Activated naive CD4-positive, alpha-beta T cell treated with anti-CD3 and anti-CD28 coated beads, Interleukin-2, amount 10 ng/mL, durations not matched to agents 7 days and 5 days (primary cell): ENCODE measurements around the gene ANO1.

Source experiments
- CTCF ChIA-PET: fragments of 350-600 bp; sonication (Branson Sonifier 250); formaldehyde crosslinking; loops from one replicate; lab custom pipeline; 2021; ENCODE audit warnings: antibody characterized with exemption; lab: Charles Lee
- DNase-seq: peaks from one replicate; pipeline ENCODE4 v3.0.0-alpha.2; 2020
- H3K27ac Mint-ChIP-seq: one replicate; pipeline ENCODE4 v1.8.0; 2021; ENCODE audit warnings: mild to moderate bottlenecking, moderate library complexity, mixed read lengths
- H3K27me3 Mint-ChIP-seq: one replicate; pipeline ENCODE4 v1.8.0; 2021; ENCODE audit warnings: mild to moderate bottlenecking, mixed read lengths
- H3K36me3 Mint-ChIP-seq: one replicate; pipeline ENCODE4 v1.8.0; 2021; ENCODE audit warnings: mixed read lengths
- H3K4me1 Mint-ChIP-seq: one replicate; pipeline ENCODE4 v1.8.0; 2021; ENCODE audit warnings: mixed read lengths
- H3K4me3 Mint-ChIP-seq: one replicate; pipeline ENCODE4 v1.8.0; 2021; ENCODE audit warnings: mild to moderate bottlenecking, moderate library complexity, mixed read lengths
- H3K9me3 Mint-ChIP-seq: one replicate; pipeline ENCODE4 v1.8.0; 2021; ENCODE audit warnings: mixed read lengths

Gene ANO1

GRCh38 chr11:70073871-70074371 is 4.2 kb upstream of the ANO1 start:
- Mint-ChIP-seq H3K27me3 (peaks cover 78% of the 10 kb centered on the region), H3K27ac (no peak overlapping the region), H3K36me3 (no peaks in the 10 kb centered on the region), H3K4me1 (no peaks in the 10 kb centered on the region), H3K4me3 (no peak overlapping the region), H3K9me3 (no peaks in the 10 kb centered on the region)
- CTCF ChIA-PET = interaction anchor here (1.5 kb wide), 1 partner anchor 164 kb away, joined by 5 read pairs; no protein-coding TSS in a partner anchor
- no peak for DNase-seq

GRCh38 chr11:70074746-70075145 is 3.4 kb upstream of the ANO1 start:
- peaks cover 83% of the 10 kb centered on the region for H3K27me3 Mint-ChIP-seq
- no peak overlapping the region for H3K4me3 Mint-ChIP-seq
- CTCF ChIA-PET = interaction anchor here (1.5 kb wide), 1 partner anchor 165 kb away, joined by 5 read pairs; no protein-coding TSS in a partner anchor
- no peaks in the 10 kb centered on the region for H3K4me1 Mint-ChIP-seq
- no peak overlapping the region for H3K27ac Mint-ChIP-seq
- H3K9me3 Mint-ChIP-seq = no peaks in the 10 kb centered on the region
- DNase-seq = no peak
- no peaks in the 10 kb centered on the region for H3K36me3 Mint-ChIP-seq

GRCh38 chr11:70075836-70076235 is 2.3 kb upstream of the ANO1 start:
- no peaks in the 10 kb centered on the region for H3K9me3 Mint-ChIP-seq
- no peak overlapping the region for H3K27ac Mint-ChIP-seq
- no peak for DNase-seq
- H3K4me3 Mint-ChIP-seq = no peak overlapping the region
- H3K36me3 Mint-ChIP-seq = no peaks in the 10 kb centered on the region
- CTCF ChIA-PET = no interaction called here
- H3K27me3 Mint-ChIP-seq = peaks cover 84% of the 10 kb centered on the region
- H3K4me1 Mint-ChIP-seq = no peaks in the 10 kb centered on the region

DNA sequence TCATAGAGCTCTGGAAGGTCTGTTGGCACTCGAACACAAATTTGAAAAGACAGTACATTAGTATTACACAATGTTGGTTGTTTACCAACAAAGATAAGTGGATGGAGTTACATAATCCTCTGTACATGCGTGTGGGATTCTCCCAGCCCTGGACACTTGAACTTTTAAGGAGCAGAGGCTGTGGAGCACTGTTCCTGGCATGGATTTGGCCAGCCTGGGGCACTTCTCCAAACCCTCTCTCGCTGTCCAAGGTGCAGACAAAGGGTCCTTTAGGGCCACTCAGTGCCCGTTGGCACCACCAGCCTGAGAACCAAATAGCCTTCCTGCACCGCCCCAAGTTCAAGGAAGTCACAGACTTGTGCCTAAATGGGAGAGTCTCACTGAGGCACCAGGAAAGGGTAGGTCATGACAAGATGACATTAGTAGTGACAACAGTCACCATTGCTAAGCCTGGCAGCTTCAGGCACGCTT is 1.6 kb upstream of the ANO1 start:
- no peaks in the 10 kb centered on the region for H3K36me3 Mint-ChIP-seq
- peaks cover 84% of the 10 kb centered on the region for H3K27me3 Mint-ChIP-seq
- H3K9me3 Mint-ChIP-seq = no peaks in the 10 kb centered on the region
- no peaks in the 10 kb centered on the region for H3K4me1 Mint-ChIP-seq
- H3K4me3 Mint-ChIP-seq = no peak overlapping the region
- CTCF ChIA-PET = no interaction called here
- no peak for DNase-seq
- H3K27ac Mint-ChIP-seq = no peak overlapping the region

DNA sequence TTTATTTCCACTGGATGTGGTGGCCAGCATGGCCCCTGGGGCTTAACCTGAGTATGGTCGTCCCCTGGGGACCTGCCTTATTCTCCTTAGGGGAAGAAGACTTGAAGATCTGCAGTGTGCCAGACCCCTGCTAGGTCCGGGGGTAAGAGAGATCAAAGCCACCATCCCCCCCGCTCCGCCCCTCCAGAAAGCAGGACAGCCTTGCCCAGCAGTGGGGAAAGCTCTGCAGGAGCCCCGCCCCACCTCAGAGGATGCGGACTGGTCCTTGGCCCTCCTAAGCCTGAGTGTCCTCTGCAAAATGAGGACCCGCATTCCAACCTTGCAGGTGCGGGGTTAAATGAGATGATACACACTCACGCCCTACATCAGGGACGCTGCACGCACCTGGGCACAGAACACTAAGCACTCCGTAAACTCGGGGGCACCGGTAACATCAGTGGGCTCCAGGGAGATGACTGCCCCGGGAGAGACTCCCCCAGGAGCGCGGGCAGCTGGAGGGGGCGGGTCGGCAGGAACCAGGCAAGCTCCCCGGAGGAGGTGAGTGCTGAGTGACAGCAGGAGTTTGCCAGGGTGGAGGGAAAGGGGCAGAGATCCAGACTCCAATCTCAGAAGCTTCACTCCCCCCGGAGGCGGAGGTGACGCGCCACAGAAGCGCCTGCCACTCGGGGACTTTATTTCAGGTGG is 564 bp upstream of the ANO1 start:
- CTCF ChIA-PET = no interaction called here
- no peaks in the 10 kb centered on the region for H3K9me3 Mint-ChIP-seq
- H3K4me3 Mint-ChIP-seq = no peak overlapping the region
- no peak overlapping the region for H3K27ac Mint-ChIP-seq
- DNase-seq = no peak
- no peaks in the 10 kb centered on the region for H3K4me1 Mint-ChIP-seq
- no peaks in the 10 kb centered on the region for H3K36me3 Mint-ChIP-seq
- peaks cover 83% of the 10 kb centered on the region for H3K27me3 Mint-ChIP-seq

GRCh38 chr11:70078781-70079616 is 882 bp downstream of the ANO1 start:
- H3K27me3 Mint-ChIP-seq = peaks cover 71% of the 10 kb centered on the region
- DNase-seq = no peak
- no peaks in the 10 kb centered on the region for H3K4me1 Mint-ChIP-seq
- H3K36me3 Mint-ChIP-seq = no peaks in the 10 kb centered on the region
- no peaks in the 10 kb centered on the region for H3K9me3 Mint-ChIP-seq
- no peak overlapping the region for H3K4me3 Mint-ChIP-seq
- CTCF ChIA-PET = no interaction called here
- no peak overlapping the region for H3K27ac Mint-ChIP-seq

DNA sequence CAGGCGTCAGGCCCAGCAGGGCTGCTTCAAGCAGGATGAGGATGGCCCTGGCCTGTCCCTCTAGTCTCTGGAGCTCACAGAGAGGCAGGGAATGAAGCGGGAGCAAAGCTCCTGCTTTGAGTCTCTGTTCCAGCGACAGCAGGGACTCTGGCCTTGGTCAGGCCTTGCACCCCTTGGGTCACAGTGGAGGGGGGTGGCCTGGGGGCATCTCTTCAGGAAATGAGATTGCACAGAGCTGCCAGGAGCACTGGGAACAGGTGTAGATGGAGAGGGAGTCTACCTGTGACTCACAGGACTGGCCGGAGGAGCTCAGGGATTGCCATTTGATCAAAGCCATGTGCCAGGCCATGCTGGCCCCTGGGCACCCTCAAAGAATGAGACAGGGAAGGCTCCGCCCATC is 1.6 kb downstream of the ANO1 start:
- Mint-ChIP-seq H3K27ac (no peak overlapping the region), H3K27me3 (peaks cover 64% of the 10 kb centered on the region), H3K4me1 (no peaks in the 10 kb centered on the region), H3K36me3 (no peaks in the 10 kb centered on the region), H3K4me3 (no peak overlapping the region), H3K9me3 (no peaks in the 10 kb centered on the region)
- no peak for DNase-seq
- CTCF ChIA-PET = no interaction called here

DNA sequence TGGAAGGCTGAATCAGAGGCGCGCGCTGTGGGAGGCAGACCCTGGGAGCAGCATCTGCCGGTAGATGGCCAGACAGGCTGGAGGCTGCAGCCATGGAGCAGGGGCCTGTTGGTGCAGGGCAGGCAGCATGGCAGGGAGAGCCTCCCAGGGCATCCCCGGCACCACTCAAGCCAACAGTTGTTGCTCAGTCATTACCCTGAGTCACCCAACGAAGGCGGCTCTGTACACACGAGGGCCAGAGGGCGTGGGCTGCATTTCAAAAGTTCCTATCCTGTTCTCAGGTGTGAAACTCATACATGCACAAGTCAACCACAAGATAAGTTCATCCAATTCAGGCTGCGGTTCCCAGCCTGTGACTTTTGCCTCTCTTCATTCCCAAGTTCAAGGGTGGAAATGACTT is 2.6 kb downstream of the ANO1 start:
- Mint-ChIP-seq H3K4me3 (no peak overlapping the region), H3K27me3 (peaks cover 56% of the 10 kb centered on the region), H3K27ac (no peak overlapping the region), H3K36me3 (no peaks in the 10 kb centered on the region), H3K4me1 (no peaks in the 10 kb centered on the region), H3K9me3 (no peaks in the 10 kb centered on the region)
- no peak for DNase-seq
- CTCF ChIA-PET = no interaction called here

DNA sequence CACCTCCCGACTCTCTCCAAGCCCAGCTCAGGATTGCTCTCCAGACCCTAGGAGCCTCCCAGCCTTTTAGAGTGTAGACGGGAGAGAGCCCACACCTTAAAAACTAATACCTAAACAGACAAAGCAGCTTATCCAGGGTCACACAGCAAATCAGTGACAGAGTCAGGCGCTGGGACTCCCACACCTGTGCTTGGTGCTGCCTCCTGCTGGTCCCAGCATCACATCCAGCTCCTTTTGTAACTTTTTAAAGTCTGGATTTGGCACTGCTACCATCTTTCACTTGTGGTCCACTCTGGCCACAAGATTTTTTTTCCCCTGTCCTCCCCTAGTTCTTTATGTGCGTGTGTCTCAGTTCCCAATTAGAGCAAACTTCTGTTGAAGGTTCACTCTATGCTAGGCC is 4.7 kb downstream of the ANO1 start:
- no peaks in the 10 kb centered on the region for H3K4me1 Mint-ChIP-seq
- H3K4me3 Mint-ChIP-seq = no peak overlapping the region
- peaks cover 41% of the 10 kb centered on the region for H3K27me3 Mint-ChIP-seq
- H3K9me3 Mint-ChIP-seq = no peaks in the 10 kb centered on the region
- H3K27ac Mint-ChIP-seq = no peak overlapping the region
- CTCF ChIA-PET = interaction anchor here (0.6 kb wide), 1 partner anchor 37 kb away, joined by 3 read pairs; no protein-coding TSS in a partner anchor
- no peaks in the 10 kb centered on the region for H3K36me3 Mint-ChIP-seq
- DNase-seq = no peak

- Mint-ChIP-seq H3K27me3 (peaks cover 41% of the 10 kb centered on the region), H3K4me1 (no peaks in the 10 kb centered on the region), H3K36me3 (no peaks in the 10 kb centered on the region), H3K27ac (no peak overlapping the region), H3K9me3 (no peaks in the 10 kb centered on the region), H3K4me3 (no peak overlapping the region)
- DNase-seq = no peak
- CTCF ChIA-PET = no interaction called here
These were observed 6.2 kb downstream of the ANO1 start for GRCh38 chr11:70084046-70084984.

DNA sequence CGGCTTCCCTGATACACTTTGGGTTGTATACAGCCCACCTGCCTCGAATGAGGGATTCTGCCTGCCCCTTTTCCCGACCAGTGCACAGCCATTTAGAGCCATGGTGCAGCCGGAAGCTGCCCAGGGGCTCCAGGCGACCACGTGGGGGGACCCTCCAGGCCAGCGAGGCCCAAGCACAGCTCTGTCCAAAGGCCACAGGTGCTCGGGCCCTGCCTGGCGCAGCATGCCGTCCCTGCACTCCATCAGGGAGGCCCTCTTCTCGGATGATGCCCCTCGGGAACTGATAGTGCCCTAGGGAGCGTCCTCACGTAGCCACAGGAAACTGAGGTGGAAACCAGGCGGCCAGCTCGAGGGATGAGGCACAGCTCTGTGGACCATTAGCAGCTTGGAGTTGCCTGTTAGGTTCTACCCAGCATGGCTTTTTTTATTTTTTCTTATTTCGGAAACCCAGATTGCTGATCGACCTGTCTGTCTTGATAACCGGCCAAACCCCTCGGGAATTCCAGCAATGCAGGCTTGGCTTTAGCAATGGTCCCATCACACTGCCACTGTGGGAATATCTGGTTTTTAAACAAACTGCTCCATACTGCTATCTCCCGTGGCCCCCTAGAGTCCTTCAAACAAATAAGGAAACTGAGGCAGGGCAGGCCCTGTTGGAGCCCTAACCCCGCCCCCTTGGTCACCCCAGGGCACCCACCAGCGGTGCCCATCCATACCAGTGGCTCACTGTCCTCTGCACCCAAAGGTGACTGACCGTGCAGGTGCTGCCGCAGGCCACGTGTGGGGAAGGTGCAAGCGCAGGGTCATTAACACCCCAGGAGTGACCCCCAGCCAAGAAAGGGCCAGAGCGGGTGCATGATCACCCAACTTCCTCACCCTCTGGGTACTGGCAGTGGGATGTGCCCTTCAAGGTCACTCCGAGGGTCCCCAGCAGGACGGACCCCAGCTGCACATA is 8.0 kb downstream of the ANO1 start:
- Mint-ChIP-seq H3K27ac (no peak overlapping the region), H3K27me3 (peaks cover 25% of the 10 kb centered on the region), H3K9me3 (no peaks in the 10 kb centered on the region), H3K4me3 (no peak overlapping the region), H3K36me3 (no peaks in the 10 kb centered on the region), H3K4me1 (no peaks in the 10 kb centered on the region)
- DNase-seq = no peak
- CTCF ChIA-PET = no interaction called here

GRCh38 chr11:70087446-70088167 is 9.5 kb downstream of the ANO1 start:
- CTCF ChIA-PET = no interaction called here

More at GRCh38 chr11:70087446-70088167, 9.5 kb downstream of the ANO1 start:
- H3K27me3 Mint-ChIP-seq = peaks cover 16% of the 10 kb centered on the region
- no peaks in the 10 kb centered on the region for H3K36me3 Mint-ChIP-seq
- H3K27ac Mint-ChIP-seq = no peak overlapping the region
- DNase-seq = no peak
- H3K4me3 Mint-ChIP-seq = no peak overlapping the region
- H3K4me1 Mint-ChIP-seq = no peaks in the 10 kb centered on the region
- no peaks in the 10 kb centered on the region for H3K9me3 Mint-ChIP-seq
